H1 (cell line): ENCODE measurements around the gene ATE1. TPM values are rescaled to one million over a fixed set of nuclear protein-coding genes. Genes with fewer than 3 reads are reported as not detected.

Experiments used
- CTCF ChIA-PET: fragments of 300-600 bp; sonication (Branson Sonifier 250); formaldehyde crosslinking; loops from one replicate; lab custom pipeline; 2021; ENCODE audit not compliant: partially characterized antibody; lab: Charles Lee
- POLR2A ChIA-PET: fragments of 300-600 bp; sonication (Branson Sonifier 250); formaldehyde crosslinking; loops from one replicate; lab custom pipeline; 2021; ENCODE audit warnings: inconsistent platforms; ENCODE audit not compliant: partially characterized antibody; lab: Charles Lee
- DNase-seq, 2 experiments: peaks; one replicate each; pipeline versions ENCODE4 v3.0.0 to v3.0.0-alpha.2; 2010 to 2022; ENCODE audit warnings: low spot score in 2 of 2, low read depth in 1 of 2, mixed read lengths in 1 of 2
- FAIRE-seq: peaks from 2 replicates; lab custom pipeline; 2011; peaks lifted over from hg19 to GRCh38; lab: Jason Lieb, UNC
- H2AFZ ChIP-seq: 2 replicates; pipeline ENCODE4 v1.8.1; 2012; ENCODE audit warnings: low read length, inconsistent platforms
- H2AK5ac ChIP-seq: 2 replicates; pipeline ENCODE4 v1.6.1; 2013; ENCODE audit warnings: low read depth, low read length
- H2BK120ac ChIP-seq: replicated peaks from 2 replicates; pipeline ENCODE3; 2013; ENCODE audit warnings: low read depth, low read length, inconsistent platforms
- H2BK12ac ChIP-seq: 2 replicates; pipeline ENCODE4 v1.6.1; 2013; ENCODE audit warnings: low read depth, low read length
- H2BK15ac ChIP-seq: 2 replicates; pipeline ENCODE4 v1.6.1; 2013; ENCODE audit warnings: low read length
- H2BK20ac ChIP-seq: 2 replicates; pipeline ENCODE4 v1.6.1; 2013; ENCODE audit warnings: low read length
- H2BK5ac ChIP-seq: 2 replicates; pipeline ENCODE4 v1.6.1; 2013; ENCODE audit warnings: low read depth, low read length
- H3K14ac ChIP-seq: 2 replicates; pipeline ENCODE4 v1.6.1; 2013; ENCODE audit warnings: inconsistent platforms; ENCODE audit not compliant: insufficient read length
- H3K18ac ChIP-seq: 2 replicates; pipeline ENCODE4 v1.6.1; 2013; ENCODE audit warnings: low read length; ENCODE audit errors: extremely low read depth
- H3K23ac ChIP-seq: 2 replicates; pipeline ENCODE4 v1.6.1; 2013; ENCODE audit warnings: inconsistent platforms; ENCODE audit not compliant: insufficient read length
- H3K23me2 ChIP-seq: 2 replicates; pipeline ENCODE4 v1.6.1; 2013; ENCODE audit warnings: low read depth, low read length
- H3K27ac ChIP-seq: 2 replicates; pipeline ENCODE4 v1.6.1; 2011; ENCODE audit warnings: low read depth, low read length, inconsistent platforms
- H3K27me3 ChIP-seq, 4 experiments: replicated peaks in 1 of 4; 1 replicate in 1 of 4; 2 replicates in 3 of 4; pipeline versions ENCODE4 v1.6.1 to v1.8.1; 2011 to 2013; ENCODE audit warnings: low read length in 3 of 4, mild to moderate bottlenecking in 3 of 4, inconsistent platforms in 2 of 4, mixed read lengths in 2 of 4, moderate library complexity in 1 of 4; ENCODE audit not compliant: control insufficient read depth in 3 of 4, insufficient read depth in 3 of 4; ENCODE audit errors: extremely low read depth in 1 of 4
- H3K36me3 ChIP-seq, 4 experiments: 2 replicates each; pipeline versions ENCODE4 v1.6.1 to v1.8.1; 2011 to 2013; ENCODE audit warnings: mild to moderate bottlenecking in 4 of 4, low read length in 3 of 4, moderate library complexity in 2 of 4, control low read depth in 1 of 4, inconsistent platforms in 1 of 4; ENCODE audit not compliant: insufficient read depth in 4 of 4, control insufficient read depth in 2 of 4
- H3K4ac ChIP-seq: replicated peaks from 2 replicates; pipeline ENCODE3; 2013; ENCODE audit warnings: low read length, low read depth, mixed read lengths, inconsistent platforms; ENCODE audit not compliant: insufficient read length
- H3K4me1 ChIP-seq, 4 experiments: replicated peaks in 1 of 4; 1 replicate in 1 of 4; 2 replicates in 3 of 4; pipeline versions ENCODE4 v1.6.1 to v1.8.1; 2011 to 2013; ENCODE audit warnings: low read length in 3 of 4, inconsistent platforms in 2 of 4, mixed read lengths in 1 of 4; ENCODE audit not compliant: insufficient read depth in 4 of 4, control insufficient read depth in 3 of 4
- H3K4me2 ChIP-seq, 2 experiments: 2 replicates each; pipeline versions ENCODE4 v1.6.1 to v1.8.1; 2011 to 2013; ENCODE audit warnings: low read depth in 2 of 2, low read length in 2 of 2, control low read depth in 1 of 2, inconsistent platforms in 1 of 2, mild to moderate bottlenecking in 1 of 2; ENCODE audit not compliant: insufficient read depth in 1 of 2
- H3K4me3 ChIP-seq, 4 experiments: fragments of 200-600, 300-600 bp in 1 of 4; sonication (generic), shearing (Covaris generic), sonication (Bioruptor Twin) in 1 of 4; 2 replicates each; pipeline versions ENCODE4 v1.5.1 to v1.8.1; 2011 to 2016; ENCODE audit warnings: low read length in 4 of 4, low read depth in 3 of 4, control low read depth in 2 of 4, inconsistent platforms in 2 of 4, mild to moderate bottlenecking in 2 of 4, mixed read lengths in 1 of 4, moderate library complexity in 1 of 4; ENCODE audit not compliant: insufficient read depth in 2 of 4; ENCODE audit errors: extremely low read depth in 1 of 4
- H3K56ac ChIP-seq: replicated peaks from 2 replicates; pipeline ENCODE3; 2013; ENCODE audit warnings: low read depth, mild to moderate bottlenecking, mixed read lengths, low read length, inconsistent platforms; ENCODE audit not compliant: insufficient read length
- H3K79me1 ChIP-seq: 2 replicates; pipeline ENCODE4 v1.6.1; 2013; ENCODE audit warnings: low read depth, low read length, control low read depth
- H3K79me2 ChIP-seq, 2 experiments: 2 replicates each; pipeline versions ENCODE4 v1.6.1 to v1.8.1; 2012 to 2013; ENCODE audit warnings: low read length in 2 of 2, mild to moderate bottlenecking in 2 of 2, inconsistent platforms in 1 of 2; ENCODE audit not compliant: insufficient read depth in 2 of 2, control insufficient read depth in 1 of 2
- H3K9ac ChIP-seq, 4 experiments: replicated peaks in 1 of 4; 1 replicate in 1 of 4; 2 replicates in 3 of 4; pipeline versions ENCODE4 v1.6.1 to v1.8.1; 2011 to 2013; ENCODE audit warnings: low read depth in 3 of 4, low read length in 3 of 4, control low read depth in 2 of 4, mild to moderate bottlenecking in 2 of 4, moderate library complexity in 2 of 4, inconsistent platforms in 1 of 4; ENCODE audit errors: extremely low read depth in 1 of 4
- H3K9me3 ChIP-seq, 2 experiments: 2 replicates each; pipeline versions ENCODE4 v1.6.1 to v1.8.1; 2012 to 2013; ENCODE audit warnings: mild to moderate bottlenecking in 2 of 2, moderate library complexity in 2 of 2, control low read depth in 1 of 2, inconsistent platforms in 1 of 2, low read depth in 1 of 2, low read length in 1 of 2, mixed read lengths in 1 of 2; ENCODE audit not compliant: insufficient read depth in 2 of 2
- H4K20me1 ChIP-seq, 2 experiments: replicated peaks in 1 of 2; 2 replicates each; pipeline versions ENCODE3 to v1.8.1; 2011 to 2013; ENCODE audit warnings: inconsistent platforms in 2 of 2, low read length in 2 of 2, mild to moderate bottlenecking in 1 of 2; ENCODE audit not compliant: insufficient read depth in 2 of 2, control insufficient read depth in 1 of 2
- H4K5ac ChIP-seq: 2 replicates; pipeline ENCODE4 v1.6.1; 2013; ENCODE audit warnings: low read length, low read depth, mixed read lengths, inconsistent platforms; ENCODE audit not compliant: insufficient read length
- H4K8ac ChIP-seq: 2 replicates; pipeline ENCODE4 v1.8.0; 2013; ENCODE audit warnings: mild to moderate bottlenecking, moderate library complexity, low read length, inconsistent platforms; ENCODE audit not compliant: insufficient read depth; ENCODE audit errors: extremely low read depth
- H4K91ac ChIP-seq: replicated peaks from 2 replicates; pipeline ENCODE3; 2013; ENCODE audit warnings: low read length, mixed read lengths, inconsistent platforms; ENCODE audit not compliant: insufficient read length
- CBX5 ChIP-seq: fragments of 300-800, 300-1000 bp; sonication (generic); IDR thresholded peaks from 2 replicates; pipeline ENCODE4 v1.7.1; 2016; ENCODE audit warnings: antibody characterized with exemption, low read length, low read depth
- CHD2 ChIP-seq: IDR thresholded peaks from 2 replicates; pipeline ENCODE4 v1.6.1; 2012; ENCODE audit warnings: low read length, improper control_type of control experiment
- FOSL1 ChIP-seq: IDR thresholded peaks from 2 replicates; pipeline ENCODE4 v1.6.1; 2011; ENCODE audit warnings: mild to moderate bottlenecking, low read depth, low read length, moderate library complexity; ENCODE audit not compliant: insufficient read depth
- GTF2F1 ChIP-seq: IDR thresholded peaks from 2 replicates; pipeline ENCODE4 v1.6.1; 2012; ENCODE audit warnings: low read depth, low read length, improper control_type of control experiment, borderline replicate concordance
- KDM4A ChIP-seq: IDR thresholded peaks from one replicate; pipeline ENCODE4 v1.7.1; 2012; ENCODE audit warnings: low read depth, mild to moderate bottlenecking, moderate library complexity, low read length, inconsistent platforms; ENCODE audit not compliant: severe bottlenecking
- KDM5A ChIP-seq: fragments of 200-600 bp; IDR thresholded peaks from 2 replicates; pipeline ENCODE4 v1.7.1; 2012; ENCODE audit warnings: mild to moderate bottlenecking, low read length, inconsistent platforms, mixed read lengths
- MAFK ChIP-seq: IDR thresholded peaks from 2 replicates; pipeline ENCODE4 v1.6.1; 2012; ENCODE audit warnings: low read depth, mild to moderate bottlenecking, improper control_type of control experiment, low read length
- NANOG ChIP-seq: IDR thresholded peaks from 2 replicates; pipeline ENCODE4 v1.6.1; 2011; ENCODE audit warnings: low read length, low read depth, mild to moderate bottlenecking, inconsistent platforms; ENCODE audit not compliant: insufficient read depth, poor library complexity, severe bottlenecking
- RFX5 ChIP-seq: IDR thresholded peaks from 2 replicates; pipeline ENCODE4 v1.6.1; 2011; ENCODE audit warnings: low read depth, low read length, improper control_type of control experiment, borderline replicate concordance
- SIN3A ChIP-seq, 2 experiments: IDR thresholded peaks in 1 of 2; conservative IDR thresholded peaks in 1 of 2; 2 replicates each; pipeline ENCODE4 v1.6.1; 2011 to 2012; ENCODE audit warnings: low read length in 2 of 2, improper control_type of control experiment in 1 of 2, low read depth in 1 of 2, mild to moderate bottlenecking in 1 of 2
- SIX5 ChIP-seq: IDR thresholded peaks from 2 replicates; pipeline ENCODE4 v1.6.1; 2011; ENCODE audit warnings: mild to moderate bottlenecking, low read depth, low read length
- SP1 ChIP-seq: IDR thresholded peaks from 2 replicates; pipeline ENCODE4 v1.6.1; 2011; ENCODE audit warnings: low read depth, low read length
- TBP ChIP-seq: IDR thresholded peaks from 2 replicates; pipeline ENCODE4 v1.6.1; 2011; ENCODE audit warnings: low read depth, low read length, improper control_type of control experiment
- WGBS, 2 experiments: shearing (Covaris generic) in 1 of 2; methylation state at CpG; one replicate each; pipeline versions ENCODE4 v1.1.6 to v1.1.7; 2013 to 2015; ENCODE audit warnings: low lambda C conversion rate in 2 of 2, mixed read lengths in 2 of 2, inconsistent platforms in 1 of 2, low coverage in 1 of 2, missing lambda C conversion rate in 1 of 2; ENCODE audit not compliant: insufficient replicate concordance in 2 of 2, insufficient coverage in 1 of 2, insufficient read length in 1 of 2; ENCODE audit errors: extremely low coverage in 1 of 2, missing lambda C conversion rate in 1 of 2; 5-methylcytosine and 5-hydroxymethylcytosine counted together
- polyA plus RNA-seq, 7 experiments: library from polyadenylated mRNA; depleted of rRNA in 3 of 7; stranded (reverse) in 5 of 7; unstranded in 2 of 7; fragments of >200 nt in 5 of 7; fragments of 200-250 nt in 2 of 7; gene quantifications; 1 replicate in 5 of 7; 2 replicates in 1 of 7; 4 replicates in 1 of 7; pipeline versions ENCODE4 v1.2.1 to v1.2.3, GENCODE V29; 2011 to 2013; ENCODE audit warnings: missing spikeins in 2 of 7, mixed read lengths in 2 of 7
- total RNA-seq: library from RNA; stranded (reverse); fragmentation: NEBNext Ultra II Directional; extraction: Animal tissue kit (Norgen Biotek cat#: 25700); gene quantifications from 2 replicates; pipeline ENCODE4 v1.2.1, GENCODE V29; 2021

ATE1 gene
- total and polyA plus RNA-seq, 2 of the 8 experiments (the other 6 are each of a cell fraction or from before 2014, with no cell fraction given), result 8.8 to 26.9 TPM

DNA sequence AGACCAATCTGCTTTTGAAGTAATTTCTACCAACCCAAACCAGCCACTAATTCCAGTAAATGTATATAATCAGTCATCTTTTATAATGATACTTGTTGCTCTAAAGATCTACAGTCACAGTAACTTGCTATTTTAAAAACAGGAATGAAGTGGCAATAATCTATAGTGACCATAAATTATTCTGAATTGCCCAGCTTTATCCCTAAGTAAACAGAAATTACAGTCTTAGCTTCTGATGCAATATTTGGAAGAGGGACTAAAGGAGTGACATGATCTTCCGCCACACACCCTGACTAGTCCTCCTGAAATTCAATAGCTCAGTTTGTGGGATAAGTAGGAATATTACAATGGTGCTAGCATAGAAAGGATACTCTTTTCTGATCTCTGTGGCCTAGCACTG is 96.1 kb downstream of the ATE1 start:
- POLR2A ChIA-PET, result no interaction called here
- H3K27me3 ChIP-seq, result no peaks in the 10 kb centered on the region
- no peak overlapping the region for H2AK5ac ChIP-seq
- H4K91ac ChIP-seq, result no peak overlapping the region
- no peak overlapping the region for H4K8ac ChIP-seq
- no peak overlapping the region for H3K9ac ChIP-seq
- peaks cover 0 to 13% (median 0%) of the 10 kb centered on the region in 4 experiments; a peak in 2 of 8 replicates for H3K36me3 ChIP-seq
- H3K4me1 ChIP-seq, result no peaks in the 10 kb centered on the region
- no peak overlapping the region for H4K5ac ChIP-seq
- FAIRE-seq (no peak), DNase-seq (no peak)
- H2AFZ ChIP-seq, result no peak overlapping the region
- H2BK20ac ChIP-seq, result no peak overlapping the region
- H3K27ac ChIP-seq, result no peak overlapping the region
- no peak overlapping the region for H3K56ac ChIP-seq
- H2BK120ac ChIP-seq, result no peak overlapping the region
- no peaks in the 10 kb centered on the region for H4K20me1 ChIP-seq
- CTCF ChIA-PET, result interaction anchor here (0.6 to 7.4 kb wide), 3 partner anchors 8 to 169 kb away, joined by 3 to 64 read pairs (median 7); no protein-coding TSS in a partner anchor
- H3K14ac ChIP-seq, result no peak overlapping the region
- H3K4ac ChIP-seq, result no peak overlapping the region
- H3K79me2 ChIP-seq, result no peaks in the 10 kb centered on the region
- no peak overlapping the region for H3K18ac ChIP-seq
- H3K23me2 ChIP-seq, result no peaks in the 10 kb centered on the region
- no peaks in the 10 kb centered on the region for H3K9me3 ChIP-seq
- H3K79me1 ChIP-seq, result no peaks in the 10 kb centered on the region
- no peak overlapping the region for H3K4me2 ChIP-seq
- H2BK12ac ChIP-seq, result no peak overlapping the region
- H3K23ac ChIP-seq, result no peak overlapping the region
- H2BK5ac ChIP-seq, result no peak overlapping the region
- no peak overlapping the region for H3K4me3 ChIP-seq
- WGBS, 2 experiments, result 84% methylated on average over 1 of the region's 1 CpG; no CpG with 5 or more reads in 1 of the 2 experiments
- no peak overlapping the region for H2BK15ac ChIP-seq
- TF ChIP-seq SIN3A (conservative IDR thresholded peaks at IDR 0.05 in 1 of 2, IDR thresholded peaks at IDR 0.05 in 1 of 2; ENCODE audit: low read depth in 1 of 2, low read length in 2 of 2), result no peak
- TF ChIP-seq SIX5, result no peak
- no peak for TF ChIP-seq FOSL1
- TF ChIP-seq RFX5, result no peak
- no peak for TF ChIP-seq CHD2
- TF ChIP-seq SP1, result no peak
- TF ChIP-seq MAFK, result no peak
- no peak for TF ChIP-seq KDM4A
- no peak for TF ChIP-seq NANOG
- no peak for TF ChIP-seq GTF2F1
- no peak for TF ChIP-seq KDM5A
- no peak for TF ChIP-seq CBX5
- no peak for TF ChIP-seq TBP
